ENCODE data around the gene FKBP2.

GRCh38 chr11:64292460-64293254 is 51.8 kb downstream of the FKBP2 start:
- TF ChIP-seq POLR2A (IDR thresholded peaks at IDR 0.05; ENCODE audit: low read depth, low read length) (no peak), TAF1 (IDR thresholded peaks at IDR 0.05; ENCODE audit: low read depth, low read length) (no peak), POLR2AphosphoS5 (IDR thresholded peaks at IDR 0.05; ENCODE audit: low read depth, low read length) (no peak), POU2F2 (IDR thresholded peaks at IDR 0.05; ENCODE audit: low read depth, low read length) (no peak), SPI1 (IDR thresholded peaks at IDR 0.05; ENCODE audit: low read depth, low read length) (no peak), PAX5 (IDR thresholded peaks at IDR 0.05; ENCODE audit: insufficient read depth, low read length, severe bottlenecking) (no peak)
